ENCODE results near the gene LY6G6D. TPM values are rescaled to one million over a fixed set of nuclear protein-coding genes. Genes with fewer than 3 reads are reported as not detected.

The LY6G6D gene
- total and polyA plus RNA-seq, 2 donors (not counting 3 experiments of a cell fraction or from before 2014, with no cell fraction given) = not detected

DNA sequence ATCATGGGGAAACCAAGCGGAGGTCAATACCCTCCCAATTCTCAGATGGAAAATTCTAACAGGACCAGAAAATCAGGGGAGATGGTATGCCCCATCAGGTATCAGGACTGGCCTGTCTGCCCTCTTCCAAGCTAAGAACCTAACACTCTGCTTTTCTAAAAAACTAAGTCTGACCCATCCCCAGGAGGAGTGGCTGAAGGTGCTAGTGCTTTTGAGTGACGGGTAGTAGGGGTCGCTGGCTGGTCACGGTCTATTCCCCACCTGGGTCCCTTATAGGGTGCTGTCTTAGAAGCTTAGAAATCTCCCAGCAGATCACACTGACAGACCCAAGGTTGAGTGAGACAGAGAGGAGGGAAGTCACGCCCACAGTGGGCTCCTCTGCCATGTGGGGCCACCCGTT, 21.6 kb upstream of the LY6G6D start:
- Histone ChIP-seq H3K27me3 (ENCODE audit: control insufficient read depth in 2 of 2, insufficient read depth in 2 of 2, low read length in 2 of 2) (no peaks in the 10 kb centered on the region), H3K79me2 (ENCODE audit: control insufficient read depth, insufficient read depth, low read length) (no peaks in the 10 kb centered on the region), H3K9me3 (replicated peaks; ENCODE audit: control insufficient read depth, insufficient read depth, low read length) (no peaks in the 10 kb centered on the region), H2AFZ (ENCODE audit: low read depth, low read length) (no peak overlapping the region), H3K36me3 (ENCODE audit: control insufficient read depth in 2 of 2, extremely low read depth in 1 of 2, insufficient read depth in 2 of 2, low read length in 2 of 2) (peaks cover 6 to 37% of the 10 kb centered on the region in 2 experiments), H3K9ac (replicated peaks; ENCODE audit: extremely low read depth, insufficient read depth, low read length) (no peak overlapping the region), H3K27ac (ENCODE audit: insufficient read depth, low read depth, low read length) (no peak overlapping the region), H3K4me1 (ENCODE audit: control insufficient read depth, extremely low read depth, insufficient read depth, low read length) (peaks cover 10% of the 10 kb centered on the region), H3K4me2 (ENCODE audit: insufficient read depth, low read length) (no peak overlapping the region), H3K9me1 (replicated peaks; ENCODE audit: control insufficient read depth, extremely low read depth, insufficient read depth, low read length) (no peaks in the 10 kb centered on the region), H4K20me1 (replicated peaks; ENCODE audit: control insufficient read depth, extremely low read depth, insufficient read depth, low read length) (no peaks in the 10 kb centered on the region), H3K4me3 (replicated peaks in 1 of 3; ENCODE audit: insufficient read depth in 1 of 3, low read depth in 1 of 3, low read length in 3 of 3) (no peak overlapping the region)
- dilution Hi-C loops (cut with MboI; ENCODE audit: extremely low pct_ligation_motif_present, low sequenced_read_pairs) = no loop called here
- ChIA-PET CTCF (interaction anchor here (1.0 to 2.2 kb wide), 4 partner anchors 9 to 136 kb away, joined by 3 to 10 read pairs (median 4); no protein-coding TSS in a partner anchor), POLR2A (no interaction called here)
- BruUV-seq (replicated peaks) = no TSS peak
- TF ChIP-seq EZH2 (IDR thresholded peaks at IDR 0.05; ENCODE audit: borderline replicate concordance, low read depth, low read length, severe bottlenecking) (no peak), GATA2 (IDR thresholded peaks at IDR 0.05; ENCODE audit: insufficient read depth, insufficient read length, low read depth, low read length) (no peak), MAX (IDR thresholded peaks at IDR 0.05; ENCODE audit: insufficient read depth, insufficient read length) (no peak), MYC (IDR thresholded peaks at IDR 0.05; ENCODE audit: low read depth, low read length) (no peak), JUN (IDR thresholded peaks at IDR 0.05; ENCODE audit: borderline replicate concordance, insufficient read depth, insufficient read length, low read depth) (no peak), POLR2A (IDR thresholded peaks at IDR 0.05; ENCODE audit: low read depth, low read length) (no peak), CTCF (IDR thresholded peaks at IDR 0.05; ENCODE audit: extremely low read depth in 1 of 2, insufficient read depth in 1 of 2, low read depth in 1 of 2, low read length in 2 of 2) (no peak), POLR2AphosphoS5 (IDR thresholded peaks at IDR 0.05; ENCODE audit: insufficient read depth, low read depth, low read length) (no peak), FOS (IDR thresholded peaks at IDR 0.05; ENCODE audit: borderline replicate concordance, insufficient read depth, low read length) (no peak)
- no peak for DNase-seq (ENCODE audit: low read depth, low spot score)
- intact Hi-C loops (cut with micrococcal nuclease) = no loop called here
- peak; percentile 33 for FAIRE-seq

Data from endothelial cell of umbilical vein (primary cell).